Measurements from ENCODE around the gene NR1D1.

DNA sequence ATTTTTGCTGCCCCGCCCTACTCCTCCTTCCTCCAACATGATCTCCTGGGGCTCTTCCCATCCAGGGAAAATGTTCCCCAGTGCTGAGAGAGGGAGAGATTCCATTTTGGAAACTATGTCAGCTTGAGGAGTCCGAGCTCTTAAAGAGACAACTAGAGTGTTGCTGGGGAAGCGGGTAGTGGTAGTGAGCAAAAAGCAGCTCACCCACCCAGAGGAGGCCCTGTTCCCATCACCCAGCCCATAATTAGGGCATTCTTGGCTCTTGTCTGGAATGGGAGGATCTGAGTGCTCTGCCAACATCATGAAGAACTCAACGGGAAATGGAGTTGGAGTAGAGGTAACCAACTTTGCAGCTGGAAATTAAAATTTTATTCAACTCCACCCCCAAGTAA lies 12.3 kb upstream of the NR1D1 start:
- TF ChIP-seq ZNF274 (IDR thresholded peaks at IDR 0.05; ENCODE audit: low read depth, low read length) (no peak), YY1 (IDR thresholded peaks at IDR 0.05; ENCODE audit: insufficient read depth, insufficient read length) (no peak), SUZ12 (IDR thresholded peaks at IDR 0.05; ENCODE audit: extremely low read depth, insufficient read depth, insufficient read length) (no peak)
